HG03354 (cell line): ENCODE results near the gene HOXC5.

Experiments
- ATAC-seq: cut with Tn5 transposase; IDR thresholded peaks from one replicate; pipeline ENCODE4 v1.9.1; 2021; ENCODE audit warnings: mild to moderate bottlenecking; ENCODE audit not compliant: unreplicated experiment, poor library complexity, severe bottlenecking

Gene HOXC5

GRCh38 chr12:54005853-54006558, 26.8 kb upstream of the HOXC5 start:
- peak; percentile 78 for ATAC-seq

GRCh38 chr12:54006559-54007220, 26.2 kb upstream of the HOXC5 start:
- ATAC-seq, result no peak

- ATAC-seq, result no peak
Measured at GRCh38 chr12:54007538-54008259, 25.2 kb upstream of the HOXC5 start.

- ATAC-seq, result no peak
Measured at GRCh38 chr12:54008260-54008552, 24.6 kb upstream of the HOXC5 start.

- no peak for ATAC-seq
Measured at GRCh38 chr12:54009171-54010052, 23.4 kb upstream of the HOXC5 start.

- no peak for ATAC-seq
Measured at GRCh38 chr12:54010053-54010971, 22.5 kb upstream of the HOXC5 start.

- ATAC-seq, result no peak
Measured at GRCh38 chr12:54010972-54011664, 21.7 kb upstream of the HOXC5 start.

GRCh38 chr12:54011665-54012532, 21.0 kb upstream of the HOXC5 start:
- ATAC-seq, result no peak

GRCh38 chr12:54012631-54013409, 20.0 kb upstream of the HOXC5 start:
- ATAC-seq, result no peak

GRCh38 chr12:54014377-54015017, 18.4 kb upstream of the HOXC5 start:
- no peak for ATAC-seq

GRCh38 chr12:54015018-54015931, 17.6 kb upstream of the HOXC5 start:
- ATAC-seq, result no peak

- ATAC-seq, result no peak
Measured at GRCh38 chr12:54016051-54016450, 16.8 kb upstream of the HOXC5 start.

- ATAC-seq, result no peak
Measured at GRCh38 chr12:54016478-54016964, 16.3 kb upstream of the HOXC5 start.

- peak; percentile 27 for ATAC-seq
Measured at GRCh38 chr12:54017027-54017788, 15.6 kb upstream of the HOXC5 start.
